NCI-H1092 treated with DMSO at 0.1 percent for 48 hours (cell line): Measurements from ENCODE around the gene KRTAP10-9.
"Not testable (repeated sequence)": the region's sequence is repeated elsewhere in the genome, so short reads cannot be mapped to it uniquely, and the experiment has no call there.

Experiments used
- DNase-seq: peaks from one replicate; lab custom pipeline; 2025; lab: John Stamatoyannopoulos, UW

KRTAP10-9 gene

DNA sequence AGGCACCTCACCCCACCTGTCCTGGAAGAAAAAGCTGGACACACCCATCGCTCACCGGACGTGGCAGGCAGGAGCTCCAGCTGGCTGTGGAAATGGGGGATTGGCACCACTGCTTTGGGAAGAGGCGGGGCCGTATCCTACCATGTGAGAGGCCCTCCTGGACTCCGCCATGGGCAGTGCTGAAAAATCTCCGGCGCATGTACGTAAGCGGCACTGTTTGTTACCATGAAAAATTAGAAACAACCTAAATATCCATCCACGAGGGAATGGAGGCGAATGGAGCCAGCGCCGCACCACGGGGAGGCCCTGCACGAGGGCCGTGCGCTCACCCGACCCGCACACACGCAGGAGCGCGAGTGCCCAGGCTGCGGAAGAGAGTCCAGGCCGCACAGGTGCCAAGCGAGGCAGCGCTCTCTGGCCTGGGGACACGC lies 11.9 kb upstream of the KRTAP10-9 start:
- no peak for DNase-seq

DNA sequence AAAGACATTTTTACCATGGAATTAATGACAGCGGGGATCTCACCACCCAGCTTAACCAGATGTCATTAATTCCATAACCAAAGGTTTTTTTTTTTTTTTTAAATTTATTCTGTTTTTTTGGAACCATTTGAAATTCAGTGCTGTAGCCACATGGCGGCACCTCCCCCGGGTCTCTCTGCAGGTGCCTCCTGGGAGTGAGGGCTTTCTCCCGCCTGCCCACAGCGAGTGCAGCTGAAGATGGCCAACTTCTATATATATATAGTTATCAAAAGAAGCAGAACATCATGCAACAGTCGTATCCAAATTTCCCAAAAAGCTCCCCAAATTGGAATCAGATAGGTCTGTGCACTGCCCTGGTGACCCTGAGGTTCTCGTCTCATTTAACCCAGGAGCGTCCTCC lies 11.4 kb upstream of the KRTAP10-9 start:
- DNase-seq, result no peak

DNA sequence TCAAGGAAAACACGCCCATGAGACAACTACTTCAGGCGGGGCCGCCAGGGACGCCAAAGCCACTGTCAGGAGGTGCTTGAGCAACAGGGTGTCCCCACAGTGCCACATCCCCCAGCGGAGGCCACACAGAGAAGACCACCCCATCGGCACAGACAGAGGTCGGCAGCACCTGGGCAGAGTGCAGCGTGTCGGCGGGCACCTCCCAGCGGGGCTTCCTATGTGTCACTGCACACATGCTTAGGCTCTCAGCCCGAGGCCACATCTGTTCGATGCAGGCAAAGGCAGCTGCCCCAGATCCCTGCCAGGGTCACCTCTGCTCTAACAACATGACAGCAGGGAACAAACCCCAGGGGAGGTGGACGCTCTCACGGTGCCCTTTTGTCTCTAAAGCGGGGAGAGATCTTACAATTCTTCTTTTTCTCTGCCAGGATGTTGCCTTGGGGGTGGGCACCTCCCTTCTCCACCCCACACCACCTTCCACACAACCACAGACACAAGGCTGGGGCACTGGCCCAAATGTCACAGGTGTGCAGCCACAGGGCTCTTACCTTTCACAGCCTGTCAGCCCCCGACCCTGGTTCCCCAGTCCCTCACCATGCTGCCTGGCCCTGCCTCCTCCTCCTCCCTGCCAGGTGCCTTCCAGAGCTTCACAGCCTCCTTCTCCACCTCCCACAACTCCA lies 10.8 kb upstream of the KRTAP10-9 start:
- peak; percentile 27 for DNase-seq

DNA sequence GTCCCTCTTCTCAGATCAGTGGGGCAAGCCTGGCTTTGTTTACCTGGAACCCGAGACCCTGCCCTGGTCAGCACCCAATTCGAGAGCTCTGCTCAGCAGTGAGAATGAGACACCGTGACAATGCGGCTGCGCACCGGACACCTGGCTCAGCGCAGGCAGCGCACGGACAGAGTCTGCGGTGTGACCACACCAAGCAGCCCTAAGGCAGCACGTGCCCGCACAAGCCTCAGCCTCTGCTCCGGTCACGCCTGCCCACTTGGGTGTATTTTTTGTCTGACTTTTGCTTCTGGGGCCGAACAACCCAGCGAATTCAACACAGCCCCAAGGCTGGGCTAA lies 10.3 kb upstream of the KRTAP10-9 start:
- DNase-seq, result no peak

DNA sequence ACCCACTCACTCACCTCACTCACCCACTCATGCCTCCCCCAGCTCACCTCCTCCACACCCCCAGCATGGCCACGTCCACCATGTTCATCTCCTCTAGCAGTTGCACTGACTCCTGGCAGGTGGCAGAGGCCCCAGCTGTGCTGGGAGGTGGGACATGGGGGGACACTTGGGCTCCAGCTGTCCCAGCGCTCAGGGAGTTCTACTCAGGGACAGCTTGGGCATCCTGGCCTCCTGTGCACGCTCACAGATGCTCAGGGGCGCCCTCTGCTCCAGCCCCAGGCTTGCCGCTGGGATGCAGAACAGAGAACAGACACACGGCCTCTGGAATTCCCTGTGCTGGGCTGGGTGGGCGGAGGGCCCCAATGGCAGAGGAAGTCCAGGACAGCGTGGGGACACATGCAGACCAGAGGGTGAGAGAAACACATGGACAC lies 9.8 kb upstream of the KRTAP10-9 start:
- DNase-seq, result no peak

DNA sequence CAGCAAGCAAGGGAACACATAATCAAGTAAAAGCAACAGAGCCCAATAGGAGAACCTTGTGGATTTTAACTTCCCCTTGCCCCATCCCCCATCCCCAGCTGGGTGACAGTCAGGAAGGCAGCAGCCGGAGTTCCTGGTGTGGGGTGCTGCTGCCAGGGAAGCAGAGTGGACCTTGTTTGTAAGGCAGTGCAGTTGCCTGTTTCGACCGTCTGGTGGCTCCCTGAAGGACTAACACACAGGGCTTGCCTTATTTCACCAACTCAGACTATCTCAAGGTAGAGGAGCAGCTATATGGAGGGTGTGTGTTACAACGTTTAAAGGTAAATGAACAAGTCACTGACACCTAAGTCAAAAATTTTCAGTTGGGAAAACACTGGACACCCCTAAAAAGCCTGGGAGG lies 8.4 kb upstream of the KRTAP10-9 start:
- DNase-seq, result no peak

DNA sequence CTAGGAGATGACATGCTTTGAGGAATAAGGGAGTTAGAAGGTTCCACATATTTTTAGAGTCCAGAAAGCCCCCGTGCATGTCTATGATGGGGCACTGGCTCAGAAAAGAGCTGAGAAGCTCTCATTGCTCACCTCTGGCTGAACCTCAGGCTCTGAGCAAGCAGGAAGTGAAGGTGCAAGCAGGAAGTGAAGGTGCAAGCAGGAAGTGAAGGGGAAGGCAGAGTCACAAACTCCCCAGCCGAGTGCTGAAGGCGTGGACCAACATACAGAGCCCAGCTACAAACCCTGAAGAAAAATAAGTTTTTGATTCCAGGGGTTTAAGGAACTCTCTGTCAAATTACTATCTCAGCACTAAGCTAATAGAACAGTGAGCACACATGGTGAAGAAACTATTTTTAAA lies 8.0 kb upstream of the KRTAP10-9 start:
- no peak for DNase-seq

DNA sequence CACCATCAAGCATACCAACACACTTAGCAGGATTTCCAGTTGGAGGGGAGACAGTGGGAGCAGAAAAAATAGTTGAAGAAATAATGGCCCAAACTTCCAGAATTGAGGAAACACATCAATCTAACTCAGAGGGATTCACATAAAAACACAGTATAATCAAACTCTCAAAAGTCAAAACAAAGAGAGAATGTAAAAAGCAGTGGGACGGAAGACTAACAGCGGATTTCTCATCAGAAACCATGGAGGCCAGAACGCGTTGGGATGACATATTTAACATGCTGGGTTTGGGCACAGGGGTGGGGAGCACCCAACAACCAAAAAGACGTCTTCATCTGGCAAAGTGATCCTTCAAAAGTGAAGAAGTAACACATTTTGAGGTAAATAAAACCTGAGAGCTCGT lies 7.0 kb upstream of the KRTAP10-9 start:
- no peak for DNase-seq

DNA sequence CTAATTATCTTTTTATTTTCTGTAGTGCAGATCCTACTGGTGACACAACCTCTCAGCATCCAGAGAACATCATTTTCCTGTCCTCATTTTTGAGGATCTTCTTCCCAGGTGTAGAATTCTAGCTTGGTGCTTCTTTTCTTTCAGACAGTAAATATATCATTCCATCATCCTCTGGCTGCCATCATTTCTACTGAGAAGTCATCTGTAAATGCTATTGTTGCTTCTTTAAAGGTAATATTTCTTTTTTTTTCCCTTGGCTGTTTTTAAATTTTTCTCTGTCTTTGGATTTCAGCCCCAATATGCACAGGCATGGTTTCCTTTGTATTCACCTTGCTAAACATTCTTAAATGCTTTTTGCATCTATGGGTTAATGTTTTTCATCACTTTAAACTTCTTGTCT lies 3.3 kb upstream of the KRTAP10-9 start:
- DNase-seq, result no peak

DNA sequence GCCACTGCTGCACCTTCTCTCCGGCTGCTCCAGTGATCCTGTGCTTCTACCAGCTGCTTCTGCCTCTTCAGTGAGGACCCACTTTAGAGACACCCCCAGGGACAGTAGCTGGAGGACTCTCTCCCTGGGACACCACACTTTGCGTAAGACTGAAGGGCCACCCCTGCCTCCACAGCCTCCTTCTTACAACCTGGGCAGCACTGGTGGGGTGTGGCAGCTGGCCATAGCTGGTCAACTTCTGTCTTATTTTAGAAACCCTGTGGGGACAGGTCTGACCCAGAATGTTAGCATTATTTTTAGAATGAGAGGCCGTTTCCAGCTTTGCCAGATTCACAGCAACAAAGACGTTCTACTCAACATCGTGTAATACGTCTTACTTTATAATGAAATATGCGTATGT lies 1.1 kb upstream of the KRTAP10-9 start:
- no peak for DNase-seq

DNA sequence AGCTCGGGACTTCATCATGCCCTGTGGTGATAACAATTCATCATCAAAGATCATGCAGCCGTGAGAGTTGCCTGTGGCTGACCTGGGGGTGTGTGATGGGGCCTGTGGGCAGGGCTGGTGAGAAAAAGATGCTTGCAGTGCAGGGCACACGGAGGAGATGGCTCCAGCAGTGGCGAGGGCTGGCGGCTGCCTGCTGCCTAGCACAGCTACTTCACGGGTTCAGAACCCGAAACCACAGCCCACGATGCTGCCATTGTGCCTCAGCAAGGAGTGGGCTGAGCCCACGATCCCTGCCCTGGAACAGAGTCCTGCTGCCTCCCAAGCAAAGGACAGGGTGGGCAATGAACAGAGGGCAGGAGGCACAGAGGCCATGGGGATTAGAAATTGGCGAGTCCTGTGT lies 631 bp upstream of the KRTAP10-9 start:
- DNase-seq, result no peak

DNA sequence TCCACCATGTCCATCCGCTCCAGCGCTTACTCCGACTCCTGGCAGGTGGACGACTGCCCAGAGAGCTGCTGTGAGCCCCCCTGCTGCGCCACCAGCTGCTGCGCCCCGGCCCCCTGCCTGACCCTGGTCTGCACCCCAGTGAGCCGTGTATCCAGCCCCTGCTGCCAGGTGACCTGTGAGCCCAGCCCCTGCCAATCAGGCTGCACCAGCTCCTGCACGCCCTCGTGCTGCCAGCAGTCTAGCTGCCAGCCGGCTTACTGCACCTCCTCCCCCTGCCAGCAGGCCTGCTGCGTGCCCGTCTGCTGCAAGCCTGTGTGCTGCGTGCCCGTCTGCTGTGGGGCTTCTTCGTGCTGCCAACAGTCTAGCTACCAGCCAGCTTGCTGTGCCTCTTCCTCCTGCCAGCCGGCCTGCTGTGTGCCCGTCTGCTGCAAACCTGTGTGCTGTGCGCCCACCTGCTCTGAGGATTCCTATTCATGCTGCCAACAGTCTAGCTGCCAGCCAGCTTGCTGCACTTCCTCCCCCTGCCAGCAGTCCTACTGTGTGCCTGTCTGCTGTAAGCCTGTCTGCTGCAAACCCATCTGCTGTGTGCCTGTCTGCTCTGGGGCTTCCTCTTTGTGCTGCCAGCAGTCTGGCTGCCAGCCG lies 409 bp downstream of the KRTAP10-9 start:
- DNase-seq, result not testable (repeated sequence)

DNA sequence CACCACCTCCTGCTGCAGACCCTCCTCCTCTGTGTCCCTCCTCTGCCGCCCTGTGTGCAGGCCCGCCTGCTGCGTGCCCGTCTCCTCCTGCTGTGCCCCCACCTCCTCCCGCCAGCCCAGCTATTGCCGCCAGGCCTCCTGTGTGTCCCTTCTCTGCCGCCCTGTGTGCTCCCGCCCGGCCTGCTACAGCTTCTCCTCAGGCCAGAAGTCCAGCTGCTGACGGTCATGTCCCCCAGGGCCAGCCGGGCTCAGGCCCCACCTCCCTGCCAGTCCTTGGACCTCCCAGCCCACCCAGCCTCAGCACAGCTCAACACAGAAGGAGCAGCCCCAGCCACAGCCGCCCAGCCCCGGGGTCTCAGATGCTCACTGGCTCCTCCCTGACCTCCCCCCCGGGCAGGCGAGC lies 939 bp downstream of the KRTAP10-9 start:
- DNase-seq, result not testable (repeated sequence)

DNA sequence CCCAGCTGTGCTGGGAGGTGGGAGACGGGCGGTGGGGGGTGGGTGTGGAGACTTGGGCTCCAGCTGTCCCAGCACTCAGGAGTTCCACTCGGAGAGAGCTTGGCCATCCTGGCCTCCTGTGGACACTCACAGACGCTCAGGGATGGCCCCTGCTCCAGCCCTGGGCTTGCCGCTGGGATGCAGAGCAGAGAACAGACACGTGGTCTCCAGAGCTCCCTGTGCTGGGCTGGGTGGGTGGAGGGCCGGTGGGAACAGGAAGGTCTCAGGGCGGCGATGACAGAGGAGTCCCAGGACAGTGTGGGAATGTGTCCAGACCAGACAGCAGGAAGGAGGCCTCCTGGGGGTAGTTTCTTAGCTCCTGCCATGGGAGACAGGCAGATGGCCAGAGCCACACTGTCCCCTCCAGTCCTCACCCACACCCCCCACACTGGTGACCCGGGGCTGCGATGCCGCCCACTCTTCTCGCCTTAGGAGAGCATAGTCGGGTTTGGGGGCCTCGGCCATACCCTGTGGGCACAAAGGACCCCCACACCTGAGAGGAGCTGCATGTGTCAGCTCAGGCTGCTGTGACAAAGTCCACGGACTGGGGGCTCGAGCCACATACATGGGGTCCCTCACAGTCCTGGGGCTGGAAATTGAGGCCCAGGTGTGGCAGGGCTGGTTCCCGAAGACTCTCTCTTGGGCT lies 2.0 kb downstream of the KRTAP10-9 start:
- no peak for DNase-seq

DNA sequence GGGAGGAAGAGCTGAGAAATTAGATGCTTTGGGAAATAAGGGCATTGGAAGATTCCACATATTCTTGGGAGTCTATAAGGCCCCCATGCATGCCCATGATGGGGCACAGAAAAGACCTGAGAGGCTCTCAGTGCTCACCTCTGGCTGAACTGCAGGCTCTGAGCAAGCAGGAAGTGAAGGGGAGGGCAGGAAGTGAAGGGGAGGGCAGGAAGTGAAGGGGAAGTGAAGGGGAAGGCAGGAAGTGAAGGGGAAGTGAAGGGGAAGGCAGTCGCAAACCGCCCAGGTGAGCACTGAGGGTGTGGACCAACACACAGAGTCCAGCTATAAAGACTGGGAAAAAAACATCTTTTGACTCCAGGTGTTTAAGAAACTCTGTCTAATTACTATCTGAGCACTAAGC lies 3.5 kb downstream of the KRTAP10-9 start:
- no peak for DNase-seq

DNA sequence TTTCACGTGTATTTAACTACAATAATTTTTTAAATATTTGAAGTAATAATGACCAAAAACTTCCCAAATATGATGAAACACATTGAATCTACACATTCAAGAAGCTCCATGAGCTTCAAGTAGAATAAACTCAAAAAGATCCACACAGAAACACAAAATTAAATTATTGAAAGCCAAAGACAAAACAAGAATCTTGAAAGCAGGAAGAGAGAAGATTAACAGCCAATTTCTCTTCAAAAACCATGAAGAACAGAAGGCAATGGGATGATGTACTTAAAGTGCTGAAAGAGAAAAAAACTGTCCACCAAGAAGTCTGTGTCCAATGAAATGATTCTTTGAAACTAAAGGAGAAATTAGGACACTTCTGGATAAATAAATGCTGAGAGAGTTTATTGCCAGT lies 5.2 kb downstream of the KRTAP10-9 start:
- no peak for DNase-seq

DNA sequence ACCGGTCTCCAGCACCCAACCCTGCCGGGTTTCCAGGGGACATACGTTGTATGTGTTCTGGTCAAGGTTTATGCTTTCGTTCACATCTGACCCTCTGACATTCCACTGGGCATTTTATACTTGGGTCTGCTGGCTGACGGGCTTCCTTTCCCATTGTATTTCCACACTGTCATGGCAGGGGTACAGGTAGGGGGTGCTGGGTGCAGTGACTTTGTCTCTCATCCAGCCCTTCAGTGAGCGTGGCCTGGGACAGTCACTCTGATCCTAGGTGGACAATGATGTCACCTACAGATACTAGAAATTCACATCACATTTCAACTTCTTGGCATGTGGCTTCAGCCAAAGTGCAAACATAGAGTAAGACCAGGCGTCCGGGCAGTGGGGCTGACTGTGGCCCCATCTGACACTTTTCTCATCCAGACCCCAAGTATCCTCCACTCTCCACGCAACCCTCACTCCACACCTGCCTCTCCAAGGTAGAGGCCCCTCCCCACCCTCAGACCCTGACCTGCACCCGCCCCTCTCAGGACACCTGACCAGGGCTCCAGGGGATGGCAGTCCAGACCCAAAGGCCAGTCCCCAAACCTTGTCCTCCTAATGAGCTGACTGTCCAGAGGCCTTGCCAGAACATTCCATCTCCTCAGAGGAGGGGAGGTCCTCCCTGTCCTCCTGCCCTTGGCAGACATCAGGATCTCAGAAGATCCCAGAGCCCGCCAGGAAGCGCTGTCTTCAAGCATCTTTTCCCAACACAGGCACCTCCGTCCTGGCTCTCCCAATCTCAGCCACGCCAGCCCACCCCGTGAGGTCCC lies 9.5 kb downstream of the KRTAP10-9 start:
- no peak for DNase-seq

DNA sequence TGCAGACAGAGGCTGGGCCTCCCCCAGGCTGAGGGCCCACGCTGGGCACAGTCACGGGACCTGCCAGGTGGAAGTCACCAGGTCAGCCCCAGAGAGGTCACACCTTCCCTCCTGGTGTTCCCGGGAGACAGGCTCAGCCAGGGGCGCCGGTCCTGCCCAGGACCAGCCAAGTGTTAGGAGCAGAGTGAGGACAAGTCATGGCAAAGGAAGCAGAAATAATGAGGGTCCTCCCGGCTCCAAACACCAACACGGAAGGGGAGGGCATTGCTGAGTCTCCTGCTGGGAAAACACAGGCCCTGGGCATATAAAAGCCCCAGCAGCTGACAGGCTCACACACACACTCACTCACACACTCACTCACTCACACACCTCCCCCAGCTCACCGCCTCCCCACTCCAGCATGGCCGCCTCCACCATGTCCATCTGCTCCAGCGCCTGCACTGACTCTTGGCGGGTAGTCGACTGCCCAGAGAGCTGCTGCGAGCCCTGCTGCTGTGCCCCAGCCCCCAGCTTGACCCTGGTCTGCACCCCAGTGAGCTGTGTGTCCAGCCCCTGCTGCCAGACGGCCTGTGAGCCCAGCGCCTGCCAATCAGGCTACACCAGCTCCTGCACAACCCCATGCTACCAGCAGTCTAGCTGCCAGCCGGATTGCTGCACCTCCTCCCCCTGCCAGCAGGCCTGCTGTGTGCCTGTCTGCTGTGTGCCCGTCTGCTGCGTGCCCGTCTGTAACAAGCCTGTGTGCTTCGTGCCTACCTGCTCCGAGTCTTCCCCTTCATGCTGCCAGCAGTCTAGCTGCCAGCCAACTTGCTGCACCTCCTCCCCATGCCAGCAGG lies 10.3 kb downstream of the KRTAP10-9 start, which contains the start of gene KRTAP10-10:
Gene KRTAP10-10 (plus strand): TSS at position 339 of the 833 bp plus-strand sequence. CDS start 62 bp downstream, at position 401.
- no peak for DNase-seq

DNA sequence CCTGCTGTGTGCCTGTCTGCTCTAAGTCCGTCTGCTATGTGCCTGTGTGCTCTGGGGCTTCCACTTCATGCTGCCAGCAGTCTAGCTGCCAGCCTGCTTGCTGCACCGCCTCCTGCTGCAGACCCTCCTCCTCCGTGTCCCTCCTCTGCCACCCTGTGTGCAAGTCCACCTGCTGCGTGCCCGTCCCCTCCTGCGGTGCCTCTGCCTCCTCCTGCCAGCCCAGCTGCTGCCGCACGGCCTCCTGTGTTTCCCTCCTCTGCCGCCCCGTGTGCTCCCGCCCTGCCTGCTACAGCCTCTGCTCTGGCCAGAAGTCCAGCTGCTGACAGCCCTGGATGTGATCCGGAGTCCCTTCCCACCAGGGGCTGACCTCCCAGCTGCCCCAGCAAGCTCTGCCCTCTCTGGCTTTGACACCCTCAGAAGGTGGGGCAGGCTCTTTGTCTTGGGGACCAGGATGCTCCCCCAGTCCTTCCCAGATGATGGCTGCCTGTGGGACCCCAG lies 11.0 kb downstream of the KRTAP10-9 start:
- DNase-seq, result not testable (repeated sequence)

DNA sequence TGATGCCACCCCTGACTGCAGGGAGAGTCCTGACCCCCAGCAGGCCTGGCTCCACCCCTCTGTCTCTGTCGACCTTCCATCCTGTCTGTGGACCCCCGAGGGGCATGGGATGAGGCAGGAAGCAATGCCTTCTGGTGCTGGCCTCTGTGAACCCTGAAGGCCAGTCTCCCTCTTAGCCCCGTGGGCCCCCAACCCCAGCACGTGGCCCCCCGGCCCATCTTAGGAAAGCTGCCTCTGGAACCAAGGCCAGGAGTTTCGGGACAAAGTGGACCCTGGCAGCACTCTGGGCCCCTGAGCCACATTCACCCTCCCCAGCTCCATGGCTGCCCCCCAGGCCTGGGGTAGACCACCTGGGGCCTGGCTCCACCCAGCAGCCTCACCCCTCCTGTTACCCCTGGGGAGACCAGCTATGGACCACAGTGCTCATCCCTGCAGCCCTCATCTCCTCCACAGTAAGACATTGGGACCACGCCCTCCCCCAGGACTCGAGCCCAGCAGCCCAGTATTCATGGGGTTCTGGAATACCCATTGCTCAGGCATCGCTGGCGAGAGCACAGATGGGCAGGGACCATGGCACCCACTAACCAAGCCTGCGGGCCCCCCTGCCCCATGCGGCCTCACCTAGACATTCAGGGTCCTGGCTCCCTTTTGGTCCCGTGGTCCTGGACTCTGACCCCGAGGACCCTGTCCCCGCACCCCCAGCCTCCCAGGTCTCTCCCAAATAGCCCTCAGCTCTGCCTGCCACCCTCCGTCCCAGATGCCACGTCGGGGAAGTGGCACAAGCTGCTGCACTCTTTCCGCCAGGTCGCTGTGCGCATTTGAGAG lies 11.8 kb downstream of the KRTAP10-9 start:
- DNase-seq, result not testable (repeated sequence)

DNA sequence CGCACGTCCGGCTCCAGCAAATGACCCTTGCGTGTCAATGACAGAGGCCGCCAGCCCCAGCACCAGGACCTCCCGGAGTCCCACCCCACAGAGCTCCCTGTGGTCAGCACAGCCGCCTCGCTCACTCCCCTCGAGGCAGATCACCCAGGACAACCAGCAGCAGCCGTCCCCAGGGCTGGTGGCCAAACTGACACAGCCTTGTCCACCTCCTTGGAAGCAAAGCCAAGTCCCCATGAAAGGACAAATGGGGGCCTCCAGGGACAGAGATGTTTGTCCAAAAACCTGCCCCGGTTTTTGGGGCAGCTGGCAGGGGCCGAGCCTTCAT lies 12.4 kb downstream of the KRTAP10-9 start:
- no peak for DNase-seq
